D721Med (cell line): Measurements from ENCODE around the gene IPO4.

ENCODE experiments used
- DNase-seq: peaks from one replicate; pipeline ENCODE4 v3.0.0; 2011; ENCODE audit warnings: low spot score; ENCODE audit not compliant: insufficient read length
- FAIRE-seq: peaks from 2 replicates; lab custom pipeline; 2011; peaks lifted over from hg19 to GRCh38; lab: Jason Lieb, UNC
- CTCF ChIP-seq: IDR thresholded peaks from 2 replicates; pipeline ENCODE4 v1.5.1; 2012; ENCODE audit warnings: mild to moderate bottlenecking, control low read depth; ENCODE audit not compliant: insufficient read depth; ENCODE audit errors: missing control alignments

IPO4 gene

GRCh38 chr14:24172261-24172860 lies 16.3 kb downstream of the IPO4 start:
- no peak for TF ChIP-seq CTCF
- no peak for DNase-seq
- FAIRE-seq: no peak

DNA sequence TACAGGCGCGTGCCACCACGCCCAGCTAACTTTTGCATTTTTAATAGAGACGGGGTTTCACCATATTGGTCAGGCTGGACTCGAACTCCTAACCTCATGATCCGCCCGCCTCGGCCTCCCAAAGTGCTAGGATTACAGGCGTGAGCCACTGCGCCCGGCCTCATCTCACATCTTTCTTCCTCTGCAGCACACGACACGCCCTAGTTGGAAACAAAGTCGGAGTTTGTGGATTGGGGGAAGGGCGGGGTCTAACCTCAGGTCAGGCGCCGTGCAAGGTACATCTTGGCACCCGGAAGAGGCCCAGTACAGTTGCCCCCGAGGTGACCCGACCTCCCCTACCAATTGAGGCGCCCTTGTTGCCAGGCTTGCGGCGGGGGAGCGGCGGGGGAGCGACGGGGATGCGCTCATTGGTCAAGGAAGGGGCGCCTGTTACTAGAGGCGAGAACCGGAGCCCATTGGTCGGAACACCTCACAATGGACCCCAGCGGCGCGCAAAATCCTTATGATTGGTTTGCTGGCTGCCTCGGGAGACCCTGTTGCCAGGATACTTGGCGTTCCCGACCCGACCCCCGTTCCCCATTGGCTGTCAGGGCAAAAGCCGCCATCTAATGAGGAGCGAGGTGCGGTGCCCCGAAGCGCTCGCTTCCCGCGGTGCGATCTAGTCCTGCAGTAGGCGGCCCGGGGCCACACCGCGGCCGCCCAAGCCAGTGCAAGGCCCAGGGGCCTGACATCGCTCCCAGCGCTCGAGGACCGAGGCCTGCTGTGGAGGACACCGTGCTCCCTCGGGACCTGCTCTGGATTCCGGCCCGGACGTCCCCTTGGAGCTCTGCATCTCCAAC lies 17.0 kb downstream of the IPO4 start, which contains the start of gene REC8:
REC8 (plus strand) TSS at position 659 of the 839 bp plus-strand sequence. CDS start 473 bp downstream, outside the sequence.
- TF ChIP-seq CTCF: no peak
- FAIRE-seq (no peak), DNase-seq (peak; percentile 100)

DNA sequence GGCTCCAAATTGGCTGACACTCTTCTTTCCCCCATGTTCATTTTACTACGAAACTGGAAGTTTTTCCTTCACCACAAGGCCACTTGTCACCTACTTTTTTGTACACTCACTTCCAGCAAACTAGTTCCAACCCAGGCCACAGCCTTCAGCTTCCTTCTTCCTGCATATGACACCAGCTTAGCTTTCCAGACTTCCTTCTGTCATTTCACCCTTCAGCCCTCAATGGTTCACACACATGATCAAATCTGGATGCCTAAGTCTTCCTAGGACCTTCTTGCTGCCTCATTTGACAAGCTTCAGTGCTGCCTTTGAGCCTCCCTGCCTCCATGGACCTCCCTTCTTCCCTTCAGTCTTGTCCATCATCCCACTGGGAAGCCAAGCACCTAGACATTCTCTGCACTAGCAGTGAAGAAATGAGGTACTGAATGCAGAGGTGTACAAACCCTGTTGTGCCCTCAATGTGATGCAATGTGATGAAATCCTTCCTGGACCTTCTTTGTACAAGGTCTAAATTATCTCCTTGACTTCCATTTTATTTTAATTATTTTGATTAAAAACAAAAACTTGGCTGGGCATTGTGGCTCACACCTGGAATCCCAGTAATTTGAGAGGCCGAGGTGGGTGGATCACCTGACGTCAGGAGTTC lies 21.0 kb downstream of the IPO4 start:
- DNase-seq (no peak), FAIRE-seq (no peak)
- TF ChIP-seq CTCF: no peak

DNA sequence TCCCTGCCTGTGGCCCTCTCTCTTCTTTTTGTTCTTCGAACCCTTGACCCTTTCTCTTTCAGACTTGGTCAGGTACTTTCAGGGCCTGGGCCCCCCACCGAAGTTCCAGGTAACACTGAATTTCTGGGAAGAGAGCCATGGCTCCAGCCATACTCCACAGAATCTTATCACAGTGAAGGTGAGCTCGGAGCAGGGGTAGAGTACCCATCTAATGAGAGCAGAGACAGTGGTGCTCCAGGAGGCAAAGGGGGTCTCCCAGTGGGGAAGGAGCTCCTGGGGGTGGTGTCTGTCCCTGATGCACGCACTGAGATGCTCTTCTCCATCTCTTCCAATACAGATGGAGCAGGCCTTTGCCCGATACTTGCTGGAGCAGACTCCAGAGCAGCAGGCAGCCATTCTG lies 22.8 kb downstream of the IPO4 start:
- DNase-seq: no peak
- no peak for FAIRE-seq
- no peak for TF ChIP-seq CTCF

- DNase-seq: no peak
- no peak for FAIRE-seq
- TF ChIP-seq CTCF: no peak
Measured at GRCh38 chr14:24164518-24164991, 24.1 kb downstream of the IPO4 start.

GRCh38 chr14:24162093-24162492 lies 26.5 kb downstream of the IPO4 start:
- FAIRE-seq: no peak
- no peak for TF ChIP-seq CTCF
- DNase-seq: no peak
